ENCODE measurements around the gene OGFOD3.

DNA sequence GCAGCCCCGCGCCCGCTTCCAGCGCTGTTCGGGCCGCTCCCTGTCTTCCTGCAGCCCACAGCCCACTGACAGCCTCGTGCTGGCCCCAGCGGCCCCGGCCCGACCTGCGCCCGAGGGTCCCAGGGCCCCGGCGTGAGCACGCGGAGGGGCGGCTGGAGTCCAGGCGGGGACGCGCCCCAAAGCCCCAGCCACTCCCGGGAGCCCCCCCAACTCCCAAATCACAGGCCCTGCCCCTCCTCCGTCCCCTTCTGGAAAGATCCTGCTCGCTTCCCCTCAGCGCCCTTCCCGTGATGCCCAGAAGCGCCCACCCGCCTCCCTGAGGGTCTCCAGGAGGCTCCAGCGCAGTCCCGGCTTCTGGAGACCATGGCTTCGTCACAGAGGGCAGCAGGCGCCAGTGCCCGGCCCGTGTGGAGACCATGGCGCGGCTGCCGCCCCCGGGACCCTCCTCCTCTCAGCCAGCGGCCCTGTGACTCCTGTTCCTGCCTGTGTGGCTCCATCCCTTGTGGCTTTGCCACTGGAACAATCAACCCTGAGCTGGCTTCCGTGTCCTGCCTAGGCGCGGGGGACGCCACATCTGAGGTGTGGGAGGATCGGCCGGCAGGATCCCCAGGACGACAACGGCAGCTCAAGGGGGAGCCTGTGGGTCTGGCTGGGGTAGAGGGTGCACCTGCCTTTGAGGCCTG is 42.9 kb downstream of the OGFOD3 start:
- TF ChIP-seq CTCF (IDR thresholded peaks at IDR 0.05; ENCODE audit: poor library complexity) (no peak), EZH2 (IDR thresholded peaks at IDR 0.05; ENCODE audit: borderline replicate concordance) (no peak)

Measured in hepatocyte (in vitro differentiated cells).